Measurements from ENCODE around the gene BCAS3. TPM values are rescaled to one million over a fixed set of nuclear protein-coding genes. Genes with fewer than 3 reads are reported as not detected.
A peak's percentile ranks its signal among the peaks of the same experiment; 100 is the strongest.

BCAS3 gene
- total RNA-seq, 1 donor from 2014 or later = 15.2 TPM

GRCh38 chr17:61161615-61162134 is 484.0 kb downstream of the BCAS3 start:
- no peak for TF ChIP-seq CTCF (conservative IDR thresholded peaks at IDR 0.05; ENCODE audit: low read depth, low read length)
- H3K4me3 ChIP-seq (ENCODE audit: low read depth, low read length) = no peak overlapping the region
- no peak for DNase-seq (ENCODE audit: low read depth)

GRCh38 chr17:61164517-61164916 is 486.9 kb downstream of the BCAS3 start:
- no peak for TF ChIP-seq CTCF (conservative IDR thresholded peaks at IDR 0.05; ENCODE audit: low read depth, low read length)
- no peak overlapping the region for H3K4me3 ChIP-seq (ENCODE audit: low read depth, low read length)
- DNase-seq (ENCODE audit: low read depth) = no peak

- no peak for DNase-seq (ENCODE audit: low read depth)
- TF ChIP-seq CTCF (conservative IDR thresholded peaks at IDR 0.05; ENCODE audit: low read depth, low read length) = no peak
These were observed 489.4 kb downstream of the BCAS3 start for GRCh38 chr17:61167075-61167474.

GRCh38 chr17:61168506-61168905 is 490.9 kb downstream of the BCAS3 start:
- no peak for TF ChIP-seq CTCF (conservative IDR thresholded peaks at IDR 0.05; ENCODE audit: low read depth, low read length)
- no peak overlapping the region for H3K4me3 ChIP-seq (ENCODE audit: low read depth, low read length)
- peak; percentile 68 for DNase-seq (ENCODE audit: low read depth)

More at GRCh38 chr17:61167075-61167474, 489.4 kb downstream of the BCAS3 start:
- no peak overlapping the region for H3K4me3 ChIP-seq (ENCODE audit: low read depth, low read length)

- no peak for DNase-seq (ENCODE audit: low read depth)
- TF ChIP-seq CTCF (conservative IDR thresholded peaks at IDR 0.05; ENCODE audit: low read depth, low read length) = no peak
- no peak overlapping the region for H3K4me3 ChIP-seq (ENCODE audit: low read depth, low read length)
These were observed 496.7 kb downstream of the BCAS3 start for GRCh38 chr17:61174310-61174709.

GRCh38 chr17:61175298-61176142 is 497.9 kb downstream of the BCAS3 start:
- H3K4me3 ChIP-seq (ENCODE audit: low read depth, low read length) = no peak overlapping the region
- DNase-seq (ENCODE audit: low read depth) = no peak
- no peak for TF ChIP-seq CTCF (conservative IDR thresholded peaks at IDR 0.05; ENCODE audit: low read depth, low read length)
